Thyroid gland (tissue), 4 donors: Measurements from ENCODE around the gene ALLC. TPM values are rescaled to one million over a fixed set of nuclear protein-coding genes. Genes with fewer than 3 reads are reported as not detected.

ENCODE experiments used
- DNase-seq, 2 donors: peaks; one replicate each; pipeline ENCODE4 v3.0.0-alpha.2; 2019
- H3K27ac ChIP-seq, 3 donors: fragments of 200-600 bp; sonication (generic); 1 replicate in 2 of 3; 2 replicates in 1 of 3; pipeline ENCODE4 v1.5.1; 2016 to 2019; ENCODE audit warnings: mild to moderate bottlenecking in 1 of 3, moderate library complexity in 1 of 3
- H3K27me3 ChIP-seq: fragments of 200-600 bp; sonication (generic); one replicate; pipeline ENCODE4 v1.5.1; 2019
- H3K36me3 ChIP-seq, 2 donors: fragments of 200-600 bp; sonication (generic); one replicate each; pipeline ENCODE4 v1.5.1; 2016 to 2019
- H3K4me1 ChIP-seq, 2 donors: fragments of 200-600 bp; sonication (generic); one replicate each; pipeline ENCODE4 v1.5.1; 2017 to 2019
- H3K4me3 ChIP-seq, 3 donors: fragments of 200-600 bp; sonication (generic); replicated peaks in 1 of 3; 1 replicate in 2 of 3; 2 replicates in 1 of 3; pipeline ENCODE4 v1.5.1; 2016; ENCODE audit warnings: mild to moderate bottlenecking in 1 of 3
- H3K9me3 ChIP-seq: fragments of 200-600 bp; sonication (generic); one replicate; pipeline ENCODE4 v1.5.1; 2017
- CTCF ChIP-seq, 6 experiments: fragments of 200-600 bp in 3 of 6; fragments of 450-650 bp in 3 of 6; sonication (generic) in 3 of 6; IDR thresholded peaks; one replicate each; pipeline ENCODE4 v1.5.1; 2016 to 2019; ENCODE audit warnings: antibody characterized with exemption in 6 of 6, mild to moderate bottlenecking in 2 of 6, inconsistent platforms in 1 of 6, moderate library complexity in 1 of 6
- POLR2A ChIP-seq, 2 donors: fragments of 450-650 bp; IDR thresholded peaks; one replicate each; pipeline ENCODE4 v1.6.1; 2017; ENCODE audit warnings: antibody characterized with exemption in 2 of 2, mild to moderate bottlenecking in 2 of 2, moderate library complexity in 1 of 2
- WGBS, 2 donors: methylation state at CpG; one replicate each; pipeline ENCODE4 v1.1.5; 2017; 5-methylcytosine and 5-hydroxymethylcytosine counted together
- intact Hi-C: fragments of 100-400 bp; cut with DNase I; formaldehyde crosslinking; loops from one replicate; pipeline ENCODE4 v1.15.1; 2023
- total RNA-seq, 4 donors: library from RNA; depleted of rRNA; stranded (reverse); fragments of >200 nt; gene quantifications; one replicate each; pipeline ENCODE4 v1.2.3, GENCODE V29; 2016

The ALLC gene
- total RNA-seq, 4 donors from 2014 or later: not detected

DNA sequence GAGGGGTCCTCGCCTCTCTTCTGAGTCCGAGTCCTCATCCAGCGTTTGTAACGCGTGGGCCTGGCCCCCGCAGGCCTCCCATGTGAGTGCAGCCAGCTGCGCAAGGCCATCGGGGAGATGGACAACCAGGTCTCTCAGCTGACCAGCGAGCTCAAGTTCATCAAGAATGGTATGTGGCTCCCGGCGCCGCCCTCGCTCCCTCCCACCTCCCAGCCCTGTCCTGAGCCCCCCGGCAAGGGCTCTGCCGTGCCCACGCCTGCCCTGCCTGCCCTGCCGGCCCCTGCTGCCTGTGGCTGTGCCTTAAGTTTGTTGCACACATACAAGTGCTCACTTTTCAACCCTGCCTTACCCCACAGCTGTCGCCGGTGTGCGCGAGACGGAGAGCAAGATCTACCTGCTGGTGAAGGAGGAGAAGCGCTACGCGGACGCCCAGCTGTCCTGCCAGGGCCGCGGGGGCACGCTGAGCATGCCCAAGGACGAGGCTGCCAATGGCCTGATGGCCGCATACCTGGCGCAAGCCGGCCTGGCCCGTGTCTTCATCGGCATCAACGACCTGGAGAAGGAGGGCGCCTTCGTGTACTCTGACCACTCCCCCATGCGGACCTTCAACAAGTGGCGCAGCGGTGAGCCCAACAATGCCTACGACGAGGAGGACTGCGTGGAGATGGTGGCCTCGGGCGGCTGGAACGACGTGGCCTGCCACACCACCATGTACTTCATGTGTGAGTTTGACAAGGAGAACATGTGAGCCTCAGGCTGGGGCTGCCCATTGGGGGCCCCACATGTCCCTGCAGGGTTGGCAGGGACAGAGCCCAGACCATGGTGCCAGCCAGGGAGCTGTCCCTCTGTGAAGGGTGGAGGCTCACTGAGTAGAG, 14.4 kb upstream of the ALLC start:
- no peak for TF ChIP-seq CTCF (IDR thresholded peaks at IDR 0.05)
- TF ChIP-seq POLR2A (IDR thresholded peaks at IDR 0.05): no peak
- intact Hi-C loops: no loop called here
- H3K27me3 ChIP-seq: no peaks in the 10 kb centered on the region
- H3K4me1 ChIP-seq: peaks cover 0 to 8% of the 10 kb centered on the region in 2 donors
- no peak overlapping the region for H3K27ac ChIP-seq
- no peak overlapping the region for H3K4me3 ChIP-seq
- no peaks in the 10 kb centered on the region for H3K9me3 ChIP-seq
- no peak for DNase-seq
- 93 to 96% methylated on average over 25 to 46 of the region's 48 CpGs for WGBS, 2 donors
- no peaks in the 10 kb centered on the region for H3K36me3 ChIP-seq

DNA sequence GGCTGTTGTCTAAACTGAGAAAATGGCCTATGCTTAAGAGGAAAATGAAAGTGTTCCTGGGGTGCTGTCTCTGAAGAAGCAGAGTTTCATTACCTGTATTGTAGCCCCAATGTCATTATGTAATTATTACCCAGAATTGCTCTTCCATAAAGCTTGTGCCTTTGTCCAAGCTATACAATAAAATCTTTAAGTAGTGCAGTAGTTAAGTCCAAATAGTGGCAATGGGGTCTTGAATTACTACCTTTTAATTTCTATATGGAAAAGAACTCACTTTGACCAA, 13.8 kb upstream of the ALLC start:
- peaks cover 0 to 8% of the 10 kb centered on the region in 2 donors for H3K4me1 ChIP-seq
- no peak overlapping the region for H3K4me3 ChIP-seq
- H3K27ac ChIP-seq: no peak overlapping the region
- TF ChIP-seq POLR2A (IDR thresholded peaks at IDR 0.05) (no peak), CTCF (IDR thresholded peaks at IDR 0.05) (no peak)
- intact Hi-C loops: no loop called here
- DNase-seq: no peak
- H3K36me3 ChIP-seq: no peaks in the 10 kb centered on the region
- no peaks in the 10 kb centered on the region for H3K27me3 ChIP-seq
- no peaks in the 10 kb centered on the region for H3K9me3 ChIP-seq

DNA sequence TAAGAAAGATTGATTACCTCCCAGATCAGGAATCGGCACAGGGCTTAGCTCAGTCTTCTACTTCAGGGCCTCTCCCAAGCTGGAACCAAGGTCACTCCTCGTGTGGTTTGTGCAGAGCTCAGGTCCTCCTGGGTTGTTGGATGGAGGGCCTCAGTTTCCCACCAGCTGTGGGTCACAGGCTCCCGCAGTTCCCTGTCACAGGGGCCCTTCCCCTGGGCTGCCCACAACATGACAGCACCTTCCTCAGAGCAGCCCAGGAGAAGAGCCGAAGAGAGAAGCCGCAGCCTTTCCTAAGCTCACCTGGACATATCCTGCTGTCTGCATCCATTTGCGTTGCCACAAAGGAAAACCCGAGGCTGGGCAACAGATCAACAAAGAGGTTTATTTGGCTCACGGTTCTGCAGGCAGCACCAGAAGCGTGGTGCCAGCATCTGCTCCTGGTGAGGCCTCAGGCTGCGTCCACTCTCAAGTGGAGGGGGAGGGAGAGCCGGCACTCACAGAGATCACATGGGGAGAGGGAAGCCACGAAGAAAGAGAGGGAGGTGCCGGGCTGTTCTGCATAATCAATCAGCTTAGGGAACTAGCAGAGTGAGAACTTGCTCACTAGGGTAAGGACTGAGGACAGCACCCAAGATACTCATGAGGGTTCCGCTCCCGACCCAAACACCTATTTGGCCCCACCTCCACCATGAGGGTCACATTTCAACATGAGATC, 13.0 kb upstream of the ALLC start:
- Histone ChIP-seq H3K27me3 (no peaks in the 10 kb centered on the region), H3K9me3 (no peaks in the 10 kb centered on the region), H3K4me1 (peaks cover 0 to 9% of the 10 kb centered on the region in 2 donors), H3K36me3 (no peaks in the 10 kb centered on the region), H3K4me3 (no peak overlapping the region), H3K27ac (no peak overlapping the region)
- DNase-seq: no peak
- intact Hi-C loops: no loop called here
- 85 to 89% methylated on average over 11 to 13 of the region's 15 CpGs for WGBS, 2 donors
- no peak for TF ChIP-seq CTCF (IDR thresholded peaks at IDR 0.05)
- TF ChIP-seq POLR2A (IDR thresholded peaks at IDR 0.05): no peak

DNA sequence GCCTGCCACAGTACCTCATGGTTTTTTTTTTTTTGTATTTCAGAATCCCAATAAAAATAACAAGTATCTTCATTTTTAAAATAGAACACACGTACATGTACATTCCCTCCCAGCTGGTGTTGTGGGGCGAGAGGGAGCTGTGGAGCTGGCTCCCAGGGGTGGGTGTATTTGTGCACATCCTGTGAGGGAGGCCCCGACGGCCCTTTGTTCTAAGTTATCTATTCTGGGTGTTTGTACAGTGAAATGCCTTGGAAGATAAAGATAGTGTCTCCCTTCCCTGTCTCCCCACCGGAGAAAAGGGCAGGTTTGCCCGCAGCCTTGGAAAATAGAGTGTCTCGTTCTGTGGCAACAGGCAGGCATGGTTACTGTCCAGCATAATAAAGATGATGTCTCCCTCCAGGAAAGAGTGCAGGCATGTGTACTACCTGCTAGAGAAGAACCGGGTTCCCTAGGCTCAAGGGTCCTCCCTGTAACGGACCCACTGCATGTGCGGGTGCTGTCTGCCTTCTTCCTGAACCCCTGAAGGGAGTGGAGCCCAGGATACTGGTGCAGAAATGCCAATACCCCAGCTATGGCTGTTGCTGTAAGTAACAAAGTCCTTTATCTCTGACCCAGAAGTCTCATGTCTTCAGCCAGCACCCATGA, 12.1 kb upstream of the ALLC start:
- no peaks in the 10 kb centered on the region for H3K36me3 ChIP-seq
- no peaks in the 10 kb centered on the region for H3K27me3 ChIP-seq
- intact Hi-C loops: no loop called here
- DNase-seq: no peak
- TF ChIP-seq CTCF (IDR thresholded peaks at IDR 0.05): no peak
- no peak for TF ChIP-seq POLR2A (IDR thresholded peaks at IDR 0.05)
- H3K4me1 ChIP-seq: peaks cover 5 to 17% of the 10 kb centered on the region in 2 donors
- no peak overlapping the region for H3K27ac ChIP-seq
- no peaks in the 10 kb centered on the region for H3K9me3 ChIP-seq
- WGBS, 2 donors: 73 to 83% methylated on average over 10 of the region's 10 CpGs
- H3K4me3 ChIP-seq: no peak overlapping the region

DNA sequence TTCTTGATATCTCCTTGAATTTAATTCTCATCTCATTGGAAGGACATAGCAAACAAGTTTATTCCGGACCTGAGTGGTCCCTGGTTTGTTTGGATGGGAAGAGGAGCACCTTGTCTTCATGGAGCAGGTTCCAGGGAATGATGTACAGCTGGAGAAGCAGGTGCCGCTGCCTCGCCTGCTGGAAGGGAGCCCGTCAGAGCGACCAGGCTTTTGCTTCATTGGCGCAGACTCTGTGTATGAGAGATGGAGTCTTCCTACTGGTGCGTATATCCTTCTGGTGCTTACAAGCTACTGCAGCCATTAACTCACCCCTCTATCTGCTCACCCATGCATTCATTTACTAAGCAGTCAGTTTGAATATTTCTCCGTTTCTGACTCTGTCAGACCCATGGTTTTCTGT, 11.6 kb upstream of the ALLC start:
- no peak overlapping the region for H3K27ac ChIP-seq
- no peak overlapping the region for H3K4me3 ChIP-seq
- H3K36me3 ChIP-seq: no peaks in the 10 kb centered on the region
- TF ChIP-seq CTCF (IDR thresholded peaks at IDR 0.05) (no peak), POLR2A (IDR thresholded peaks at IDR 0.05) (no peak)
- no peaks in the 10 kb centered on the region for H3K27me3 ChIP-seq
- H3K4me1 ChIP-seq: peaks cover 5 to 16% of the 10 kb centered on the region in 2 donors
- WGBS, 2 donors: 88 to 92% methylated on average over 8 of the region's 8 CpGs
- no peak for DNase-seq
- H3K9me3 ChIP-seq: no peaks in the 10 kb centered on the region
- intact Hi-C loops: no loop called here
